ENCODE measurements around the gene MID1. TPM values are rescaled to one million over a fixed set of nuclear protein-coding genes. Genes with fewer than 3 reads are reported as not detected.

MID1 gene
- total RNA-seq, 1 experiment from 2014 or later: 23.8 TPM

- DNase-seq (ENCODE audit: low read depth): no peak
Measured at GRCh38 chrX:10492250-10492649, 128.1 kb downstream of the MID1 start.

- peak; percentile 21 for DNase-seq (ENCODE audit: low read depth)
Measured at GRCh38 chrX:10486373-10486772, 134.0 kb downstream of the MID1 start.

- DNase-seq (ENCODE audit: low read depth): no peak
Measured at GRCh38 chrX:10485326-10485725, 135.1 kb downstream of the MID1 start.

GRCh38 chrX:10484683-10485247, 135.6 kb downstream of the MID1 start:
- no peak for DNase-seq (ENCODE audit: low read depth)

- no peak for DNase-seq (ENCODE audit: low read depth)
Measured at GRCh38 chrX:10483191-10483831, 137.1 kb downstream of the MID1 start.

GRCh38 chrX:10482708-10483107, 137.7 kb downstream of the MID1 start:
- DNase-seq (ENCODE audit: low read depth): no peak

- DNase-seq (ENCODE audit: low read depth): no peak
Measured at GRCh38 chrX:10482261-10482660, 138.1 kb downstream of the MID1 start.

GRCh38 chrX:10480861-10481260, 139.5 kb downstream of the MID1 start:
- DNase-seq (ENCODE audit: low read depth): no peak

- no peak for DNase-seq (ENCODE audit: low read depth)
Measured at GRCh38 chrX:10479508-10479907, 140.9 kb downstream of the MID1 start.

- no peak for DNase-seq (ENCODE audit: low read depth)
Measured at GRCh38 chrX:10477525-10477924, 142.9 kb downstream of the MID1 start.

- no peak for DNase-seq (ENCODE audit: low read depth)
Measured at GRCh38 chrX:10474913-10475568, 145.3 kb downstream of the MID1 start.

GRCh38 chrX:10474510-10474909, 145.9 kb downstream of the MID1 start:
- no peak for DNase-seq (ENCODE audit: low read depth)

- no peak for DNase-seq (ENCODE audit: low read depth)
Measured at GRCh38 chrX:10471418-10471817, 149.0 kb downstream of the MID1 start.

- no peak for DNase-seq (ENCODE audit: low read depth)
Measured at GRCh38 chrX:10470009-10470408, 150.4 kb downstream of the MID1 start.

- no peak for DNase-seq (ENCODE audit: low read depth)
Measured at GRCh38 chrX:10467793-10468192, 152.6 kb downstream of the MID1 start.

- DNase-seq (ENCODE audit: low read depth): no peak
Measured at GRCh38 chrX:10465254-10465653, 155.1 kb downstream of the MID1 start.

GRCh38 chrX:10457092-10457491, 163.3 kb downstream of the MID1 start:
- no peak for DNase-seq (ENCODE audit: low read depth)

GRCh38 chrX:10453945-10454344, 166.4 kb downstream of the MID1 start:
- no peak for DNase-seq (ENCODE audit: low read depth)

GRCh38 chrX:10450959-10451355, 169.4 kb downstream of the MID1 start:
- DNase-seq (ENCODE audit: low read depth): no peak

- DNase-seq (ENCODE audit: low read depth): peak; percentile 1
Measured at GRCh38 chrX:10450229-10450958, 170.0 kb downstream of the MID1 start.

- peak; percentile 60 for DNase-seq (ENCODE audit: low read depth)
Measured at GRCh38 chrX:10447564-10448214, 172.7 kb downstream of the MID1 start.

GRCh38 chrX:10444204-10444603, 176.2 kb downstream of the MID1 start:
- DNase-seq (ENCODE audit: low read depth): no peak
